Mesenchymal stem cell (in vitro differentiated cells and primary cell): Measurements from ENCODE around the gene RPS6KA2.

Experiments used
- DNase-seq: peaks from one replicate; pipeline ENCODE4 v3.0.0-alpha.2; 2013
- H2AFZ ChIP-seq: one replicate; pipeline ENCODE4 v1.6.1; 2013; ENCODE audit warnings: low read depth, mild to moderate bottlenecking, control low read depth, inconsistent platforms, low read length, moderate library complexity
- H2AK5ac ChIP-seq: 2 replicates; pipeline ENCODE4 v1.6.1; 2013; ENCODE audit warnings: low read length, moderate library complexity, mild to moderate bottlenecking, inconsistent platforms; ENCODE audit not compliant: severe bottlenecking
- H2BK120ac ChIP-seq: one replicate; pipeline ENCODE4 v1.6.1; 2013; ENCODE audit warnings: low read depth, mild to moderate bottlenecking, inconsistent platforms, low read length, moderate library complexity
- H2BK12ac ChIP-seq, 2 experiments: one replicate each; pipeline ENCODE4 v1.6.1; 2013; ENCODE audit warnings: inconsistent platforms in 2 of 2, low read length in 2 of 2, mild to moderate bottlenecking in 2 of 2, moderate library complexity in 2 of 2, control low read depth in 1 of 2
- H2BK15ac ChIP-seq: one replicate; pipeline ENCODE4 v1.6.1; 2013; ENCODE audit warnings: mild to moderate bottlenecking, low read depth, inconsistent platforms; ENCODE audit not compliant: poor library complexity, severe bottlenecking
- H2BK5ac ChIP-seq: 2 replicates; pipeline ENCODE4 v1.6.1; 2013; ENCODE audit warnings: low read depth, mild to moderate bottlenecking, low read length, control low read depth, inconsistent platforms; ENCODE audit not compliant: poor library complexity, severe bottlenecking
- H3K14ac ChIP-seq, 2 experiments: one replicate each; pipeline ENCODE4 v1.6.1; 2013; ENCODE audit warnings: inconsistent platforms in 2 of 2, low read length in 2 of 2, control low read depth in 1 of 2, mild to moderate bottlenecking in 1 of 2, moderate library complexity in 1 of 2
- H3K18ac ChIP-seq, 2 experiments: one replicate each; pipeline ENCODE4 v1.6.1; 2013; ENCODE audit warnings: inconsistent platforms in 2 of 2, low read length in 2 of 2, control low read depth in 1 of 2, low read depth in 1 of 2, mild to moderate bottlenecking in 1 of 2
- H3K23ac ChIP-seq, 2 experiments: one replicate each; pipeline ENCODE4 v1.6.1; 2013; ENCODE audit warnings: inconsistent platforms in 2 of 2, low read length in 2 of 2, mild to moderate bottlenecking in 2 of 2, moderate library complexity in 2 of 2, control low read depth in 1 of 2
- H3K27ac ChIP-seq: 2 replicates; pipeline ENCODE4 v1.5.1; 2013; ENCODE audit warnings: mild to moderate bottlenecking, moderate library complexity, low read length, control low read depth, inconsistent platforms; ENCODE audit not compliant: poor library complexity, severe bottlenecking
- H3K27me3 ChIP-seq, 2 experiments: 2 replicates each; pipeline versions ENCODE4 v1.6.1 to v1.7.0; 2013; ENCODE audit warnings: low read length in 2 of 2, mild to moderate bottlenecking in 2 of 2, moderate library complexity in 2 of 2, control low read depth in 1 of 2, inconsistent platforms in 1 of 2; ENCODE audit not compliant: control insufficient read depth in 1 of 2, insufficient read depth in 1 of 2
- H3K36me3 ChIP-seq, 2 experiments: 2 replicates each; pipeline versions ENCODE4 v1.6.1 to v1.7.0; 2013; ENCODE audit warnings: low read length in 2 of 2, control low read depth in 1 of 2, inconsistent platforms in 1 of 2, low read depth in 1 of 2, mild to moderate bottlenecking in 1 of 2; ENCODE audit not compliant: insufficient read depth in 2 of 2, control insufficient read depth in 1 of 2
- H3K4ac ChIP-seq, 2 experiments: one replicate each; pipeline ENCODE4 v1.6.1; 2013; ENCODE audit warnings: inconsistent platforms in 2 of 2, low read length in 2 of 2, mild to moderate bottlenecking in 2 of 2, moderate library complexity in 2 of 2, control low read depth in 1 of 2, low read depth in 1 of 2
- H3K4me1 ChIP-seq: 2 replicates; pipeline ENCODE4 v1.6.1; 2013; ENCODE audit warnings: low read depth, low read length, control low read depth; ENCODE audit not compliant: control insufficient read depth, insufficient read depth
- H3K4me2 ChIP-seq: 2 replicates; pipeline ENCODE4 v1.6.1; 2013; ENCODE audit warnings: low read length, mild to moderate bottlenecking, inconsistent platforms; ENCODE audit not compliant: poor library complexity, severe bottlenecking
- H3K4me3 ChIP-seq, 2 experiments: 2 replicates each; pipeline versions ENCODE4 v1.5.1 to v1.7.0; 2013; ENCODE audit warnings: low read length in 2 of 2, mild to moderate bottlenecking in 2 of 2, control low read depth in 1 of 2, low read depth in 1 of 2; ENCODE audit not compliant: insufficient read depth in 1 of 2
- H3K79me1 ChIP-seq: replicated peaks from 2 replicates; pipeline ENCODE4 v1.6.1; 2013; ENCODE audit warnings: mild to moderate bottlenecking, control low read depth, low read length, inconsistent platforms; ENCODE audit not compliant: poor library complexity, severe bottlenecking
- H3K9ac ChIP-seq: 2 replicates; pipeline ENCODE4 v1.7.0; 2013; ENCODE audit warnings: mild to moderate bottlenecking, low read length, moderate library complexity
- H3K9me3 ChIP-seq: 2 replicates; pipeline ENCODE4 v1.7.0; 2013; ENCODE audit warnings: mild to moderate bottlenecking, low read length; ENCODE audit not compliant: control insufficient read depth
- H4K8ac ChIP-seq: one replicate; pipeline ENCODE4 v1.6.1; 2013; ENCODE audit warnings: inconsistent platforms, mild to moderate bottlenecking, low read length, moderate library complexity
- H4K91ac ChIP-seq: one replicate; pipeline ENCODE4 v1.6.1; 2013; ENCODE audit warnings: mild to moderate bottlenecking, low read length, inconsistent platforms
- WGBS: methylation state at CpG from one replicate; pipeline ENCODE4 v1.1.7; 2013; ENCODE audit warnings: mixed read lengths; 5-methylcytosine and 5-hydroxymethylcytosine counted together

The RPS6KA2 gene

GRCh38 chr6:166469426-166469961, 157.6 kb downstream of the RPS6KA2 start:
- Histone ChIP-seq H3K4me1 (peaks cover 11% of the 10 kb centered on the region), H2BK15ac (no peak overlapping the region), H3K23ac (no peak overlapping the region), H3K9me3 (no peaks in the 10 kb centered on the region), H3K9ac (no peak overlapping the region), H4K91ac (no peak overlapping the region), H3K14ac (no peak overlapping the region), H3K4me2 (no peak overlapping the region), H2AFZ (no peak overlapping the region), H3K79me1 (no peaks in the 10 kb centered on the region), H2BK12ac (no peak overlapping the region), H2BK5ac (no peak overlapping the region), H3K4ac (no peak overlapping the region), H4K8ac (no peak overlapping the region), H3K36me3 (peaks cover 5 to 7% of the 10 kb centered on the region in 2 experiments), H3K27ac (no peak overlapping the region), H3K4me3 (no peak overlapping the region), H2BK120ac (no peak overlapping the region), H3K18ac (no peak overlapping the region), H3K27me3 (peaks cover 0 to 4% of the 10 kb centered on the region in 2 experiments), H2AK5ac (no peak overlapping the region)
- no peak for DNase-seq
- WGBS: 94% methylated on average over 12 of the region's 14 CpGs

GRCh38 chr6:166467436-166468000, 159.5 kb downstream of the RPS6KA2 start:
- Histone ChIP-seq H3K23ac (no peak overlapping the region), H3K4me2 (no peak overlapping the region), H2BK5ac (no peak overlapping the region), H3K18ac (peak overlapping the region in 1 of 2 experiments; percentile 29), H2BK15ac (no peak overlapping the region), H3K9me3 (no peaks in the 10 kb centered on the region), H3K4me3 (no peak overlapping the region), H3K14ac (no peak overlapping the region), H3K27ac (no peak overlapping the region), H3K79me1 (no peaks in the 10 kb centered on the region), H2AK5ac (no peak overlapping the region), H4K8ac (no peak overlapping the region), H3K27me3 (no peaks in the 10 kb centered on the region), H2BK120ac (no peak overlapping the region), H3K4me1 (peaks cover 13% of the 10 kb centered on the region), H4K91ac (no peak overlapping the region), H3K36me3 (peaks cover 7 to 11% of the 10 kb centered on the region in 2 experiments), H2AFZ (no peak overlapping the region), H2BK12ac (peak overlapping the region in 1 of 2 experiments; percentile 33), H3K4ac (no peak overlapping the region), H3K9ac (no peak overlapping the region)
- DNase-seq: no peak
- WGBS: 92% methylated on average over 9 of the region's 9 CpGs

GRCh38 chr6:166466178-166467122, 160.6 kb downstream of the RPS6KA2 start:
- peaks cover 13% of the 10 kb centered on the region for H3K4me1 ChIP-seq

GRCh38 chr6:166465671-166466087, 161.4 kb downstream of the RPS6KA2 start:
- no peak overlapping the region for H2BK15ac ChIP-seq
- no peak overlapping the region for H2BK120ac ChIP-seq
- H3K27me3 ChIP-seq: no peaks in the 10 kb centered on the region
- H3K4me3 ChIP-seq: peak overlapping the region in 1 of 2 experiments; percentile 56
- peaks cover 13% of the 10 kb centered on the region for H3K4me1 ChIP-seq
- H3K4me2 ChIP-seq: no peak overlapping the region
- H3K9me3 ChIP-seq: no peaks in the 10 kb centered on the region
- peaks cover 7 to 13% of the 10 kb centered on the region in 2 experiments for H3K36me3 ChIP-seq
- H4K91ac ChIP-seq: no peak overlapping the region
- no peak overlapping the region for H2AK5ac ChIP-seq
- no peak overlapping the region for H2BK12ac ChIP-seq
- no peak overlapping the region for H3K18ac ChIP-seq
- no peak overlapping the region for H2BK5ac ChIP-seq
- WGBS: 82% methylated on average over 11 of the region's 11 CpGs
- no peak overlapping the region for H4K8ac ChIP-seq
- H3K27ac ChIP-seq: no peak overlapping the region
- peak; percentile 32 for DNase-seq
- no peak overlapping the region for H3K23ac ChIP-seq
- H3K4ac ChIP-seq: peak overlapping the region in 1 of 2 experiments; percentile 24
- H3K9ac ChIP-seq: peak overlapping the region; percentile 82
- no peaks in the 10 kb centered on the region for H3K79me1 ChIP-seq
- no peak overlapping the region for H2AFZ ChIP-seq
- no peak overlapping the region for H3K14ac ChIP-seq

More at GRCh38 chr6:166466178-166467122, 160.6 kb downstream of the RPS6KA2 start:
- Histone ChIP-seq H4K8ac (no peak overlapping the region), H3K14ac (peak overlapping the region in 1 of 2 experiments; percentile 51), H2BK5ac (no peak overlapping the region), H3K9ac (peak overlapping the region; percentile 82), H3K18ac (no peak overlapping the region), H2BK12ac (no peak overlapping the region), H3K9me3 (no peaks in the 10 kb centered on the region), H2BK120ac (no peak overlapping the region), H3K36me3 (peaks cover 7 to 13% of the 10 kb centered on the region in 2 experiments), H3K4me3 (peak overlapping the region in 1 of 2 experiments; percentile 56), H3K4me2 (no peak overlapping the region), H3K79me1 (no peaks in the 10 kb centered on the region), H2AK5ac (no peak overlapping the region), H2BK15ac (no peak overlapping the region), H3K23ac (no peak overlapping the region), H2AFZ (no peak overlapping the region), H4K91ac (no peak overlapping the region), H3K4ac (no peak overlapping the region), H3K27me3 (no peaks in the 10 kb centered on the region), H3K27ac (no peak overlapping the region)
- WGBS: 2% methylated on average over 7 of the region's 9 CpGs
- peak; percentile 81 for DNase-seq
